Osteoblast (primary cell): Measurements from ENCODE around the gene ENAH. TPM values are rescaled to one million over a fixed set of nuclear protein-coding genes. Genes with fewer than 3 reads are reported as not detected.

ENCODE experiments used
- DNase-seq: peaks from one replicate; pipeline ENCODE4 v3.0.0; 2011; ENCODE audit warnings: low spot score, mixed read lengths; ENCODE audit not compliant: insufficient read length; ENCODE audit errors: missing footprints
- H2AFZ ChIP-seq: 2 replicates; pipeline ENCODE4 v1.6.0; 2011; ENCODE audit warnings: mild to moderate bottlenecking, low read length
- H3K27ac ChIP-seq: 2 replicates; pipeline ENCODE4 v1.5.1; 2011; ENCODE audit warnings: mild to moderate bottlenecking, low read depth, low read length, moderate library complexity
- H3K27me3 ChIP-seq: 2 replicates; pipeline ENCODE4 v1.6.0; 2012; ENCODE audit warnings: mild to moderate bottlenecking, control low read depth, inconsistent platforms, low read length, moderate library complexity; ENCODE audit not compliant: insufficient read depth
- H3K36me3 ChIP-seq: 2 replicates; pipeline ENCODE4 v1.5.1; 2011; ENCODE audit warnings: mild to moderate bottlenecking, low read length, control low read depth, moderate library complexity; ENCODE audit not compliant: insufficient read depth
- H3K4me1 ChIP-seq: 2 replicates; pipeline ENCODE4 v1.5.1; 2011; ENCODE audit warnings: mild to moderate bottlenecking, low read length, control low read depth, moderate library complexity; ENCODE audit not compliant: insufficient read depth
- H3K4me2 ChIP-seq: 2 replicates; pipeline ENCODE4 v1.6.0; 2011; ENCODE audit warnings: mild to moderate bottlenecking, low read length; ENCODE audit not compliant: insufficient read depth
- H3K4me3 ChIP-seq: fragments of 200-600 bp; sonication (generic); 3 replicates; pipeline ENCODE4 v1.5.1; 2012; ENCODE audit warnings: mild to moderate bottlenecking, low read length, inconsistent platforms; ENCODE audit not compliant: insufficient read depth
- H3K79me2 ChIP-seq: 2 replicates; pipeline ENCODE4 v1.6.0; 2012; ENCODE audit warnings: mild to moderate bottlenecking, low read length, control low read depth, inconsistent platforms; ENCODE audit not compliant: insufficient read depth
- H3K9me3 ChIP-seq: 2 replicates; pipeline ENCODE4 v1.5.1; 2011; ENCODE audit warnings: low read depth, low read length, control low read depth
- H4K20me1 ChIP-seq: 2 replicates; pipeline ENCODE4 v1.6.0; 2012; ENCODE audit warnings: mild to moderate bottlenecking, low read length, control low read depth; ENCODE audit not compliant: insufficient read depth
- CTCF ChIP-seq: IDR thresholded peaks from 2 replicates; pipeline ENCODE4 v1.5.1; 2011; ENCODE audit warnings: mild to moderate bottlenecking, low read depth, low read length, moderate library complexity; ENCODE audit errors: extremely low read depth
- total RNA-seq: library from RNA; depleted of rRNA; stranded (reverse); fragments of >200 nt; gene quantifications from 2 replicates; pipeline ENCODE4 v1.2.3, GENCODE V29; 2012

Gene ENAH
- total RNA-seq, 1 donor = 453 TPM

GRCh38 chr1:225613006-225613405 lies 39.9 kb downstream of the ENAH start:
- H3K4me2 ChIP-seq = no peak overlapping the region
- no peak overlapping the region for H2AFZ ChIP-seq
- H3K36me3 ChIP-seq = no peaks in the 10 kb centered on the region
- H3K4me3 ChIP-seq = no peak overlapping the region
- H4K20me1 ChIP-seq = peaks cover 56% of the 10 kb centered on the region
- H3K4me1 ChIP-seq = peaks cover 23% of the 10 kb centered on the region
- peaks cover 94% of the 10 kb centered on the region for H3K79me2 ChIP-seq
- H3K27ac ChIP-seq = peak overlapping the region; percentile 49
- TF ChIP-seq CTCF = no peak
- no peaks in the 10 kb centered on the region for H3K9me3 ChIP-seq
- no peak for DNase-seq
- H3K27me3 ChIP-seq = no peaks in the 10 kb centered on the region

DNA sequence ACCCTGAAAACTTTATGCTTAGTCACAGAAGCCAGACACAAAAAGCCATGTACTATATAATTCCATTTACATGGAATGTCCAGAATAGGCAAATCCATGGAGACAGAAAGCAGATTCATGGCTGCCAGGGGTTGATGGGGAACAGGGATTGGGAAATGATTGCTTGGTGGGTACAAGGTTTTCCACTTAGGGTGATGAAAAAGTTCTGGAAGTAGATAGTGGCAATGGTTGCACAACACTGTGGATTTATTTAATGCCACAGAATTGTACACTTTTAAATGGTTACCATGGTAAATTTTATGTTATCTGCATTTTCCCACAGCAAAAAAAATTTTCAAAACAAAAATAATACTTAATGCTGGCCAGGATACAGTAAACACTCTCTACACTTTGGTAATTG lies 40.6 kb downstream of the ENAH start:
- no peak for DNase-seq
- Histone ChIP-seq H3K4me2 (peak overlapping the region; percentile 1), H2AFZ (no peak overlapping the region), H3K27ac (peak overlapping the region; percentile 49), H3K79me2 (peaks cover 94% of the 10 kb centered on the region), H4K20me1 (peaks cover 57% of the 10 kb centered on the region), H3K4me1 (peaks cover 22% of the 10 kb centered on the region), H3K4me3 (no peak overlapping the region), H3K27me3 (no peaks in the 10 kb centered on the region), H3K9me3 (no peaks in the 10 kb centered on the region), H3K36me3 (no peaks in the 10 kb centered on the region)
- TF ChIP-seq CTCF = no peak

- Histone ChIP-seq H3K4me3 (no peak overlapping the region), H3K4me1 (peaks cover 22% of the 10 kb centered on the region), H2AFZ (no peak overlapping the region), H4K20me1 (peaks cover 56% of the 10 kb centered on the region), H3K27ac (peak overlapping the region; percentile 49), H3K4me2 (no peak overlapping the region), H3K79me2 (peaks cover 94% of the 10 kb centered on the region), H3K36me3 (no peaks in the 10 kb centered on the region), H3K9me3 (no peaks in the 10 kb centered on the region), H3K27me3 (no peaks in the 10 kb centered on the region)
- DNase-seq = no peak
- no peak for TF ChIP-seq CTCF
Measured at GRCh38 chr1:225611537-225612223, 41.2 kb downstream of the ENAH start.

DNA sequence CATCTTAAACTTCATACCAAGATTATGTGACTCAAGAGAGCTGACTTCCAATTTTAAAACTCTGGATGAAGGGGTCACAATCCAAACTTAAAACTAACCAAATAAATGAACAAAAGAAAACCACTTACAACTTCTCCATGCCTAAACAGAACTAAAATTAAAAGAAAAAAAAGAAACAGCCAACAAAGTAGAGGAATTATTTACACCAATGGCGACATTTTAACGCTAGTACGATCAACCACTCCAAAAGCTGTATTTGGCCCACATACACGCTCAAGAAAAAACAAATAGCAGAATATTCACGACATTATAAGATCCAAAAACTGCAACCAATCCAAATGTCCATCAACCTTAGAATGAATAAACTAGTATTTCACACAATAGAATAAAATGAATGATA lies 42.4 kb downstream of the ENAH start:
- no peak overlapping the region for H3K4me2 ChIP-seq
- H3K27me3 ChIP-seq = no peaks in the 10 kb centered on the region
- H3K4me1 ChIP-seq = peaks cover 25% of the 10 kb centered on the region
- TF ChIP-seq CTCF = no peak
- no peak overlapping the region for H3K4me3 ChIP-seq
- H4K20me1 ChIP-seq = peaks cover 61% of the 10 kb centered on the region
- peaks cover 95% of the 10 kb centered on the region for H3K79me2 ChIP-seq
- no peaks in the 10 kb centered on the region for H3K9me3 ChIP-seq
- no peak for DNase-seq
- no peaks in the 10 kb centered on the region for H3K36me3 ChIP-seq
- no peak overlapping the region for H2AFZ ChIP-seq
- no peak overlapping the region for H3K27ac ChIP-seq
